Measurements from ENCODE around the gene NOTCH3.

Gene NOTCH3

GRCh38 chr19:15200553-15201364 is at the start of gene NOTCH3:
NOTCH3 (minus strand) TSS chr19:15200995; CDS start chr19:15200905, 90 bp downstream.
- DNase-seq (ENCODE audit: low read depth, low spot score): no peak
- peak within 1 kb of the TSS; percentile 60 for H3K27ac ChIP-seq

DNA sequence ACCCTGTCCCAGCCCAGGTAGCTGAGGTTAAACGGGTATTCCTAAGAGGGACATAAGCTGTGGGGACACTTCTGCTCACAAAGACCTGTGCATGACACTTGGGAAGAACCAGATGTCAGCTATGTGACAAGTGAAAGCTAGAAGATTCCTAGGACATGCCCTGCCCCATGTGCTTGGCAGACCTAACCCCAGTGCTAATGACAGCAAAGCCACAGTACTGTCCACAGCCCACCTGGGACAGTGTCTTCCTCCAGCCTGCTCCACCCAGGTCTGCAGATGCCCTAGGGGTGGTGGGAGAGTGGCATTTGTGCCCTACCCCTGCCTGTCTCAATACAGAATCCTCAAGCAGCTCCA is 49.8 kb upstream of the NOTCH3 start:
- no peak for DNase-seq (ENCODE audit: low read depth, low spot score)
- H3K27ac ChIP-seq: peak overlapping the region; percentile 19

DNA sequence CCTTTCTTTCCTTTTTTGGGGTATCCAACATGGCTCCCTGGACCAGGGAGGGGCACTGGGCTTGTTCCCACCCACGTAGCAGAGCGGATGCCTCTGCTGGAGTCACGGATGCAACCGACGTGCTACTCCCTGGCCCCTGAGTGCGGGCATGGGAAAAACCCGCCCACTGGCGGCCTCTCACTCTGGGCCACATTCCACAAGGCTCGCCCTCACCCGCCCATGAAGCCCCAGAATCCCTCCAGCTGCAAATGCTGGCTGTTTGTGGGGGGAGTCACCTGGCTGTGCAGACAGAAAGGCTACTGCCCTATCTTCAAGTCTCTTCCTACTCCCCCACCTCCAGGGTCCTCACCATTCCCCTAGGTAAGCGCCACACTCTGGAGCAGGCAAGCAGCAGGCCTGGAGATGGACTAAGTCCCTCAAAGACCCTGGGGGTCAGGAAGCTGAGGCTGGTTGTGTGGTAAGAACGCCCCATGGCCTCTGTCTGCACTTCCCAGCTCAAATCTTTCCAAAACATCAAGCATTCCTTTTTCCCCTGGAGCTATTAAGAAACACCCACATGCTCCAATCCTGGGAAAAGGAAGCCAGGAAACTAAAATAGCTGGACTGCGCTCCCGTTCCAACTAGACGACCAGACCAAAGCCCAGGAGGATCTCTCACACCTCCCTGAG is 49.3 kb upstream of the NOTCH3 start:
- H3K27ac ChIP-seq: peak overlapping the region; percentile 19

DNA sequence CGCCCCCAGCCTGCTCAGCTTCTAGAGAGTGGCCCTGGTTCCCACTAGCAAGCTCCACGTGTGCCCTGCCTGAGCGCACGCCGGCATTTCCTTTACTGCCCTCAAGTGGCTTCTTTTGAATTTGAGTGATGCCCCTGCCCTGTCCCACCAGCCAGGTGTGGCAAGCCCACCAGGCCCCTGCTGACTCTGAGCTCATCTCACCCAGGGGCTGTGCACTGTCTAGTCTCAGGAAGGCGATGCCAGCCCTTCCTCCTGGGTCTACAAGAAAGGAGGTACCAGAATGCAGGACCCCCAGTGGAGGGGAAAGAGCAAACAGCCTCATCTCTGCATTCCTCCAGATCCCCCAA is 48.7 kb upstream of the NOTCH3 start:
- DNase-seq (ENCODE audit: low read depth, low spot score): no peak
- peak overlapping the region; percentile 19 for H3K27ac ChIP-seq

More for the DNA sequence above, 49.3 kb upstream of the NOTCH3 start:
- DNase-seq (ENCODE audit: low read depth, low spot score): no peak

DNA sequence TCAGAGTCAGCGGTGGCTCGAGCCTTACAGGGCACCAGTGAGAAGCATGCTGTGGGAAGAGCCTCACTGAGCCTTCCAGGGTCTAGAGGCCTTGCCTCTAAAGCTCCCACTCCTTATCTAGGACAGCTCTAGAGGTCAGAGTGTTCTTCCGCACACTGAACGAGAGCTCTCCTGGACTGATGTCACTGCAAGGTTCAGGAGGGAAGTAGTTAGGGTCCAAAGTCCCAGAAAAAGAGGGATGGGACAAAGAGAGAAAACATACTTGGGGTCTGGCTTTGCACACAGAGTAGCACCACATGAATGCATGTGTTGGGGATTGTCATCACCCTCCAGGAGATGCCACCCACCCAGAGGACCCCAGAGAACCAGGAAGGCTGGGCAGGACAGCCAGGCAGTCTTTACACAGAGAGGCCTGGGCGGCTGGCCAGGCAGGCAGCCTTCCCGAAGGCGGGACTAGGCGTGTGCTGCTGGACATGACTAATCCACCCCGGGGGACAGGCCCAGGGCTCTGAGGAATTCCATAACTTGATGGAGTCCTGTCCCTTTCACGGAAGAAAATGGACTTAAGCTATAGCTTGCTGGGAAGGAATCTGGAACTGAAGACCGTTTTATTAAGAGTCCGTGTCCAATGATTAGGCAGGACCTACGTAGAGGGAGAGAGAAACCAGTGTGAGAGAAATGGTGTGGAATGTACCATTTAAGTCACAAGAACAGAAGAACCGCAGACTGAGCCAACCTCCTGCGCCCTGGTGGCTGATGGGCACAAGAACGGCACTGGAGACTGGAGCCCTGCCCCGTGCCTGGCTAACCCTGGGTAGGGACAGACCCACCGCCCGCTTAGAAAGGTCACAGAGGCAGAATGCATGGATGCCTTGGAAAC is 48.1 kb upstream of the NOTCH3 start:
- H3K27ac ChIP-seq: peak overlapping the region; percentile 19
- DNase-seq (ENCODE audit: low read depth, low spot score): no peak

GRCh38 chr19:15248106-15248505 is 47.3 kb upstream of the NOTCH3 start:
- DNase-seq (ENCODE audit: low read depth, low spot score): no peak

GRCh38 chr19:15247107-15248014 is 46.6 kb upstream of the NOTCH3 start:
- H3K27ac ChIP-seq: no peak overlapping the region
- no peak for DNase-seq (ENCODE audit: low read depth, low spot score)

More at GRCh38 chr19:15248106-15248505, 47.3 kb upstream of the NOTCH3 start:
- H3K27ac ChIP-seq: no peak overlapping the region

GRCh38 chr19:15246198-15246481 is 45.3 kb upstream of the NOTCH3 start:
- H3K27ac ChIP-seq: no peak overlapping the region
- DNase-seq (ENCODE audit: low read depth, low spot score): no peak

- H3K27ac ChIP-seq: no peak overlapping the region
- DNase-seq (ENCODE audit: low read depth, low spot score): no peak
Measured at GRCh38 chr19:15245370-15246197, 44.8 kb upstream of the NOTCH3 start.

GRCh38 chr19:15244808-15245207 is 44.0 kb upstream of the NOTCH3 start:
- no peak for DNase-seq (ENCODE audit: low read depth, low spot score)
- no peak overlapping the region for H3K27ac ChIP-seq

- no peak overlapping the region for H3K27ac ChIP-seq
- DNase-seq (ENCODE audit: low read depth, low spot score): no peak
Measured at GRCh38 chr19:15244106-15244803, 43.5 kb upstream of the NOTCH3 start.

- no peak for DNase-seq (ENCODE audit: low read depth, low spot score)
- no peak overlapping the region for H3K27ac ChIP-seq
Measured at GRCh38 chr19:15243236-15243957, 42.6 kb upstream of the NOTCH3 start.

- DNase-seq (ENCODE audit: low read depth, low spot score): no peak
- no peak overlapping the region for H3K27ac ChIP-seq
Measured at GRCh38 chr19:15241259-15241910, 40.6 kb upstream of the NOTCH3 start.

- DNase-seq (ENCODE audit: low read depth, low spot score): no peak
- H3K27ac ChIP-seq: no peak overlapping the region
Measured at GRCh38 chr19:15240515-15240914, 39.7 kb upstream of the NOTCH3 start.

GRCh38 chr19:15239337-15239949 is 38.6 kb upstream of the NOTCH3 start:
- no peak for DNase-seq (ENCODE audit: low read depth, low spot score)
- H3K27ac ChIP-seq: no peak overlapping the region

GRCh38 chr19:15238639-15239155 is 37.9 kb upstream of the NOTCH3 start:
- no peak overlapping the region for H3K27ac ChIP-seq
- DNase-seq (ENCODE audit: low read depth, low spot score): no peak

Measured in epithelial cell of prostate (primary cell).